HG02763 (cell line): ENCODE measurements around the gene TMEM63A.
"Not testable (repeated sequence)": the region's sequence is repeated elsewhere in the genome, so short reads cannot be mapped to it uniquely, and the experiment has no call there.

Source experiments
- ATAC-seq: cut with Tn5 transposase; IDR thresholded peaks from one replicate; pipeline ENCODE4 v1.9.1; 2021; ENCODE audit warnings: mild to moderate bottlenecking, moderate library complexity; ENCODE audit not compliant: unreplicated experiment

Gene TMEM63A

DNA sequence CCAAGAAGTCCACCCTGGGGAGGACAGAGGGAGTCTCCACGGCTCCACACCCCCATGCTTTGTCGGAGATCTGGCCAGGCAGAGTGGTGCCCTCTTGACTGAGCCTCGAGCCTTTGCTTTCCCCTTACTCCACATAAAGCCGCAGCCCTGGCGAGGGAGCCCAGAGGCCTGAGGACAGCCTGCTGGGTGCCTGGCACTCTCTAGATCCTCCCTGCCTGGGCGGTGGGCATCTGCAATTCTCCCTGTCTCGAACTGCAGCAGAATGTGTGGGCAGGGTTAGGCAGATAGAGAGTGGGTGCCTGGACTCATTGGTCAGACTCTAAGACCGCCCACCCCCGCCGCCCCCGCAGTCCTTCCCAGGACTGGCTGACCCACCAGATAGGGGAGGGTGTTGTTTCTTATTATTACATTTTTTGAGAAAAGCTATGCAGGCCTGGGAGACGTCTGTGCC, 58.3 kb downstream of the TMEM63A start:
- ATAC-seq, result no peak

DNA sequence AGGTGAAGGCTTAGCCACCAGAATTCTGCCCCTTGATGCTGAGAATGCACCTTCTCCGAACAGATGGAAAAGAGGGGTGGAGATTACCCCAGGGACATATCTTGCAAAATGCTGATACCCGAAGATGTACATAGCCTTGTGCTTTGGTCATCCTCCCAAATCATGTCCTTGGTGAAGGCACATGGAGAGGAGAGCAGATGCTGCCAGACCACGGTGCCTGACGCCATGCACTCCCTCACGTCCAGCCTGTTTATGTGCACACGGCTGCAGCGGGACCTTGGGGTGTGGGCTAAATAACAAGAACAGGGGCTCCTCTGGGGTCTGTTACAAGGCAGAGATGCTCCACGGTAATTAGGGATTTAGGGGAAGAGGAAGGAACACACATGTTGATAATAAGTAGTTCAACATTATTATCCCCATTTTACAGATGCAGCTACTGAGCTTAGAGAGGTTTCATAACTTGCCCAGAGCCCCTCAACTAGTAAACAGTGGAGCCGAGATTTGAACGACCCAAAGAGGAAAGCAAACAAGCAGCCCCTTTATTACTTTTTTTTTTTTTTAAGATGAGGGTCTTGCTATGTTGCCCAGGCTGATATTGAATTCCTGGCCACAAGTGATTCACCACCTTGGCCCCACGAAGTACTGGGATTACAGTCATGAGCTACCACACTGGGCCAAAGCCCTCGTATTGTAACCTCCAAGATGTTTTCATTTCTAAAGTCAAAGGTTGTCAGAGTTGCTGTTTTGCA, 59.4 kb downstream of the TMEM63A start:
- no peak for ATAC-seq

DNA sequence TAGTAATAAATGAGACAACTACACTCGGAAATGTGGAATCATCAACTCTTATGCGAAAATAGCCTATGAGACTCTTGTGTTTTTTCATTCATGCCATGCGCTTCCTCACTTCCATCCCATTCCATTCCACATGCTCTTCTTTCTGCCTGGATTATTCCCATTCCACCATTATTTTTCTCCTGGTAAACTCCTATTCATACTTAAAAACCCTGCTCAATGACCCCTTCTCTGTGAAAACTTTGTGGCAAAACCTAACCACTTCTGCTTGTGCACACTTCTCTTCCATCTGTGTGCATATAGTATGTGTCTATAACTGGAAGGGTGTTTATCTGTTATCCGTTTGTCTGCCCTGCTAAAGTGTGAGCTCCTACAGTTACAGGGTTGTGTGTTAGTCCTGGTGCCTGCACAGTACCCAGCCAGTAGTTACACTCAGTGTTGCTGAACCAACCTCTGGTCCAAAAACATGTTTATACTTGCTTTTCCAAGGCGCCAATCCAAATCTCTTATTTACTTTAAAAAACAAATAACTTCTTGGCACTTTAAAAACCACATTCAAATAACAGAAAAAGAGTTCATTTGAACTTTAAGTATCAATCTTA, 61.6 kb downstream of the TMEM63A start:
- no peak for ATAC-seq

DNA sequence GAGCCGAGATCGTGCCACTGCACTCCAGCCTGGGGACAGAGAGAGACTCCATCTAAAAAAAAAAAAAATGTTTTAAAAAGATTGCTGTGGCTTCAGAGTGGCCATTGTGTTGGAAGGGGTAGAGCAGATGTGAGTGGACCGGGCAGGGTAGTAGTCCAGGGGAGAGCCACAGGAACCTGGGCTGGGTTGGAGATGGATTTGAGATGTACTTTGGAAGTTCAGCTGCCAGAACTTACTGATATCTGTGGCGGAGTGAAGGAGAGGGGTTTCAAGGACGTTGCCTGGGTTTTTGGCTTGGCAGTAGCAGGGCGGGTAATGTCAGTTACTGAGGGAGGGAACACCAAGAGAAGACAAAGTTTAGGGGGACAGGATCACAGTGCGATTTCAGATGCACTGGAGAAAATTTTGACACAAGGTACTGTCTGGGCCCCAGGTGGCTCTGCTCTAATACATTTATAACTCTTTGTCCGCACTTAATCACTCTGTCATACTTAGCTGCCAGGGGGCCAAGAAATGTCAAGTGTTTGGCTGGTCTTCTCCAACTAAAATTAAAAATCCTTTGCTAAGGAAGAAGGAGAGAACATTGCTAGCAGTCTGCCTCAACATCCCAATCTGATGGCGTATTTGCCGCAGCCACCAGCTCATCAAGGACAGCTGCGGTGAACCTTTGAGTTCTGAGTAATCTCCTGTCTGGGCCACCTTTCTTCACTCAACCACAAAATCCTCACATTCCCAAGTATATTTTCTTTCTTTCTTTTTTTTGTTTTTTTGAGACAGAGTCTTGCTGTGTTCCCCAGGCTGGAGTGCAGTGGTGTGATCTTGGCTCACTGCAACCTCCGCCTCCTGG, 62.6 kb downstream of the TMEM63A start:
- no peak for ATAC-seq

DNA sequence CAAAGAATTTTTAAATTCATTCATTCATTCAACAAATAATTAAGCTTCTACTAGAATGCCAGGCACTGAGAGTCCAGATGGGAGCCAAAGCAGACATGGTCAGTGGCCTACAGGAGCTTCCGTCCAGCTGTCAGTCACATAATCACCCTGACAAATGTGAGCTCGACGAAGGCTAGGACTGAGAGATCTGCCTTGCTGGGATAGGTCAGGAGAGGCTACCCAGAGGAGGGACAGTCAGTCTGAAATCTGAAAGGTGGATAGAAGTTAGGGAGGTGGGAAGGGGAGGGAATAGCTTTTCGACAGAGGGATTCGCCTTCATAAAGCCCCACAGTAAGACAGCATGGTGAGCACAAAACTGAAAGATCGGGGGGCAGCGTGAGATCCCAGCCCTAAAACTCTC, 64.0 kb downstream of the TMEM63A start:
- no peak for ATAC-seq

DNA sequence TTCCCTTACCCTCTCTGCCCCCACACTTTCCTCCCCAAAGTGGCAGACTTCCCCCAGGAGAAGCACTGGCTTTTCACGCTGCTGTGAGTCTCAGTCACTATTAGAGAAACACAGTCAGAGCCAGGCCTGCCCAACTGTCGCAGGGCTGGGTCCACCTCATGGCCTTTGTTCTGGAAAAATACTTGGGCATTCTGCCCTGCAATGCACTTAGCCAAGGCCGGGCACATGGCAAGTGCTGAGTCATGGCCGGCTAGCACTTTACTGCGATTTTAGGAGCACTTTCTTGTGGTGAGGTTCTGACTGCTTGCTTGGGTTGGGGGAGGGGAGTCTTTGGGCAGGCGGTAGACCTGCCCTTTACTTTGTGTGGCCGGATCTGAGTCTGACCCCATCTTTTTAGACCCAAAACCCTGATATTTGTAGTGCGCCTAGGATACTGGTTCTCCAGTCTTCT, 64.5 kb downstream of the TMEM63A start:
- ATAC-seq, result no peak

DNA sequence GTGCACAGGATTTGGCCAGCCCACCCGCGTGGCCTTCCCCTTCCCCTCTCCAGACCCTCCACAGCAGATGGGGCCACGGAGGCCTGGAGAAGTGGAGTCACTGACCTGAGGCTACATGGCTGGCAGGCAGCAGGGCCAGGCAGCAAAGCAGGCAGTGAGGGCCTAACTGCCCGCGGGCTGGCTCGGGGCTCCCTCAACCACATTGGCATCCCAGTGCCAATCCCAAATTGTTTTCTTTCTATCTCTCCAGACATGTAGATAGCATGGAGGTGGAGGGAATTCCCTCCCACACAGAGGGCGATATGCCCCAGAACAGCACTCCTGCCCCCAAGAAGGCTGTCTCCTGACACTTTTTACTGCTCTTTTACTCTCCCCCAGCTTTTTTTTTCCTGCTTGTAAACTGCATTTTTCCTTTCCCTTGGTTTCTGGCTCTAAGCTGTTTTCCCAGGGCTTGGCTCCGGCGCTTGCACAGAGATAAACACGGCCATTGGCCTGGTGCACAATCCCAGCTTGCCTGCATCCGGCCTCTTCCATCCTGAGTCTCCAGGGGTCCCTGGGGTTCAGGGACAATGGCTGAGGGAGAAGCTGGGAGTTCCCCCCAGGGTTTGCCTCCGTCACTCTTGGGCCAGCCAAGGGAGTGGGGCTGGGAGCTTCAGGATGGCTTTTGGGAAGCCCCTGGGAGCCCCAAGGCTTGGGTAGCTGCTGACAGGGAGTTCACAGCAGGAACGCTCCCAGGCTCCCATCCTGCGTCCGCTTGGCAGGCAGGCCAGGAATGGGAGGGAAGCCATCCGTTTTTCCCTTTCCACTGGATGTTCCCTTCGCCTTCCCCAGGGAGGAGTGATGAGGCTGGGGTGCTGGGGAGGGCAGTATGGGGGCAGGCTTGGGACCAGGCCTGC, 65.3 kb downstream of the TMEM63A start:
- ATAC-seq, result no peak

DNA sequence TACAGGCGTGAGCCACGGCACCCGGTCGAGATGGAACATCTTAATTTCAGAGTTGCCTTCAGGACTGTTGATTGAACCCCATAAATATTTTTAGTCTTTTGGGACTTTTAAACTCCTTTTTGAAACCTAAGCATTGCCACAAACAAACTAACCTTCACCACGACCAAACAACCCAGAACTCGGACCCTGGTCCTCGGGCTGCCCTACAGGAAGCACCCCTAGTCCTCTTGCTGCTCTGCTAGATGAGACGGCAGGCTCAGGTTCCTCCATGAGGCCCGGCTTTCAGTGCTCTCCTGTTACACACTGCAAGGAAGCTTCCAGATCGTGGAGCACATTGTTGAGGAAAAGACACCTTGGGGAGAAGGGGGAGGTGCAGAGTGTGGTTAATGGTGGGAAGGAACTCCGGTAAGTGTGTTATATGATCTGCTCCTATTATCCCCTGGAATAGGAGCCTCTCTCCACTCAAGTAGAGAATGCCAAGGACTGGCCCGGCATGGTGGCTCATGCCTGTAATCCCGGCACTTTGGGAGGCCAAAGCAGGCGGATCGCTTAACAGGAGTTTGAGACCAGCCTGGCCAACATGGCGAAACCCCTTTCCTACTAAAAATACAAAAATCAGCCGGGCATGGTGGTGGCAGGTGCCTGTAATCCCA, 66.5 kb downstream of the TMEM63A start:
- no peak for ATAC-seq

DNA sequence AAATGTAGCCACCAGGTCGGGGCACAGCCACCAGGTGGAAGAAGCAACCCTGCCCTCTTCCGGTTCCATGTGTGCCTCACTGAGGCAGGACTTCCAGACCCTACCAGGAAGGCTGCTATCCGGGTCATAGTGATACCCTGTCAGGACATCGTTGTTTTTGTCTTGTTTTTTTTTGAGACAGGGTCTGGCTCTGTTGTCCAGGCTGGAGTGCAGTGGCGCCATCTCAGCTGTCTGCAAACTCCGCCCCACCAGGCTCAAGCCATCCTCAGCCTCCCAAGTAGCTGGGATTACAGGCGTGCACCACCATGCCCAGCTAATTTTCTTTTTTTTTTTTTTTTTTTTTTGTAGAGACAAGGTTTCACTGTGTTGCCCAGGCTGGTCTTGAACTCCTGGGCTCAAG, 67.1 kb downstream of the TMEM63A start:
- ATAC-seq, result not testable (repeated sequence)

DNA sequence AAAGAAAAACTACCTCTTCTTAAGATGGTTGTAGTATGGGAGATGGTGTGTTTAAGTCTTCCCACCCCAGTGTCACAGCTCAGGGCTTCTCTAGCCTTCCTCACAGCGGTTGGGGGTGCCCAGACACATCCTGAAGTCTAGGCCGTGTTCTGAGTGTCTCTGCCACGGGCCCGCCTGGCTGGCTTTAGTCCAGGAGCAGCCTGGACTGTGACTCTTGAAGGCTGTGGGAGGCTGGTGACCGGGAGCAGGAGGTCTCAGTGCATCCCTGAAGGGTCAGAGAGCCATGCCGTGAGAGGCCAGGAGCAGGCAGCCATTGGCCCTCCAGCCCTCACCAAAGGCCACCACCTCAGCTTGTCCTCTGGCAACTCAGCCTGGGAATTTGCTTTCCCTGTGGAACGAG, 67.8 kb downstream of the TMEM63A start:
- no peak for ATAC-seq

DNA sequence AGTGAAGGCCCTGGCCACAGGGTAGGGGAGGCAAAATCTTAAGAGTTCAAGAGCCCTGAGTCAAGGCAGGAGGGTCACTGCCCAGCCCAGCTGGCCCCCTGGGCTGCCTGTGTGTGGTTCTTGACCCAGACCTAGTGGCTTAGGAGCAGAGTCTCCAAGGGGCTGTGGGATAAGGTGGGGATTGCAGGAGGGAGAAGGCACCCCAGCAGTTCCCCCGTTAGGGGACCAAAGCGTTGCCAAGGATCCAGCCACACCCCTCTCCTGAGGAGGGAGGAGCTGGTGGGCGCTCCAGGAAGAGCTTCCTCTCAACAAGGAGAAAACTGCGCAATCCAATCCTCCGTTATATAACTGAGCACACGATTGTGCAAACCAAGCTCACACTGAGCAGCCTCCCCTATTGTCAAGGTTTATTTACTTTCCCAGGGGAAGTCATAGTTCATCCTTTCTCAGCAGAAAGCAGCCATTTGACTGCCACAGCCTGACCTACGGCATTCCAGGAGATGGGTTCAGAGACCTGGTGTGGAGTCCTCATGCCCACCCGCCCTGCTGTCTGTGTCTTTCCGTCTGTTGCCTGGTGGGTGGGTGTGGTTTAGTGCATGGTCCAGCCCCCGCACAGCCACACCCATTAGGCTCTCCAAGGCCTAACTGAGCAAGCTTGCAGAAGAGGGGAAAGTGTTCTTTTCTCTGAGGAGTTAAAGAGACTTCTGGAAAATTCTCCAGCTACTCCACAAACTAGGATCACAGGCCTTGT, 68.8 kb downstream of the TMEM63A start:
- no peak for ATAC-seq

DNA sequence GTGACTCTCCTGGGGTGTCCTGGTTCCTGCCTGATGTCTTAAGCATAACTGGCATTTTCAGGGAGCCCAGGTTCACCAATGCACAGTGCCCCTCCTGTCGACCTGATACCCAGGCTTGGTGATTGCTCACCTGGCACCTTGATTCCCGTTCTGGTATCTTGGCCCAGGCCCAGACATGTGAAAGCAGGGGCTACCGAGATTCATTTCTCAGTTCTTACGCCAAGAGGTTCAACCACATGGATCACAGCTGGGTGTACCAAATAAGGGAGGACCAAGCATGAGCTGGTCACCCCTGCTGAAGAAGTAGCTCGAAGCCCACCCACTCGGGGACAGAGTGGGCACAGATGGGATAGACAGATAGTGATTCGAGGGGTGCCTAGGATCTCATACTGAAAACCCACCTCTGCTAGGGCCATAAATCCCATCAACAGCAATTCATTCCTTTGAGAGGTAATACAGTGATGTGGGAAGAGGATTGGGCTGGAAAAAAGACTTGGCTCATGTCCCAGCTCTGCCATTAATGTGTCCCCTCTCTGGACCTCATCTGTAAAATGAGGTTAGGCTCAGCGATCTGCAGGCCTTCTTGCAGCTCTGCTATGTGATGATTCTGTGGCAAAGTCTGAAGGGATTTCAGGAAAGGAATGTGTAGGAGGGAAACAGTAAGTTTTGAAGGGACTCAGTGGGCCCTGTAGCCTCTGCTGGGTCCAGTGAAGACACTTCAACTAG, 69.5 kb downstream of the TMEM63A start:
- ATAC-seq, result no peak

DNA sequence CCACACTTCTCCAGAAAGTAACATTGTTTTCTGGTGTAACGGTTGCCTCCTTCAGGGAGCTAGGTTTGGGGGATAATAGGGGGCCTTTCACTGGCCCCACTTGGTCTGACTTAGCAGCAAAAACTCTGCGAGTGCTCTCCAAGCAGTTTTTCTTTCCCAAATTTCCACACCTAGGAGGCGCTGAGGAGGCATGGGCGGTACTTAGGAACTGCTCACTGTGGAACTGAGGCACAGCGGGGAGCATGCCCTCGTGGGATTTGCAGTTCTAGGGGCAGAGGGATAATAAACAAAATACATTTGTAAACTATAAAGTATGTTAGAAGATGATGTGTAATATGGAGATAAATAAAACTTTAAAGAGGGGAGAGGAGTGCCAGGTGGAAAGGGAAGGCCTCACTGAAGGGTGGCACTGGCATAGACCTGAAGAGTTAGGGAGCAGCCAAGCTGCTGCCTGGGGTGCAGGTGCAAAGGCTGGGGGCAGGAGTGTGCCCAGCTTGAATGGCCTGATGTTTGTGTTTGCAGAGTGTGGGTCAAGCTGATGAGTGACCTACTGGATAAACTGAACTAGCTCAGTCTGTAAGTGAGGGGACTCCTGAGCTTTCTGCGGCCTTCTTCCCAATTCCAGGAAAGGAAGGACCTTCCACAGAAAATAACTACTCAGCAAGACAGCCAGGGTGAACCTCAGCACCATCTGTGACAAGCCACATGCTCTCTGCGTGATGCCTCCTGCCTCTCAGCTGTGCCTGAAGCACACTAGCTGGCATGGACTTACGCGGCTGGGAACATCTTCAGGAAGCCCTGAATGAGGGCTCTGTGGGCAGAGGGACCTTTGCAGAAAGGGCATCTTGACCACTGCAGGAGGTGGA, 70.3 kb downstream of the TMEM63A start:
- no peak for ATAC-seq

DNA sequence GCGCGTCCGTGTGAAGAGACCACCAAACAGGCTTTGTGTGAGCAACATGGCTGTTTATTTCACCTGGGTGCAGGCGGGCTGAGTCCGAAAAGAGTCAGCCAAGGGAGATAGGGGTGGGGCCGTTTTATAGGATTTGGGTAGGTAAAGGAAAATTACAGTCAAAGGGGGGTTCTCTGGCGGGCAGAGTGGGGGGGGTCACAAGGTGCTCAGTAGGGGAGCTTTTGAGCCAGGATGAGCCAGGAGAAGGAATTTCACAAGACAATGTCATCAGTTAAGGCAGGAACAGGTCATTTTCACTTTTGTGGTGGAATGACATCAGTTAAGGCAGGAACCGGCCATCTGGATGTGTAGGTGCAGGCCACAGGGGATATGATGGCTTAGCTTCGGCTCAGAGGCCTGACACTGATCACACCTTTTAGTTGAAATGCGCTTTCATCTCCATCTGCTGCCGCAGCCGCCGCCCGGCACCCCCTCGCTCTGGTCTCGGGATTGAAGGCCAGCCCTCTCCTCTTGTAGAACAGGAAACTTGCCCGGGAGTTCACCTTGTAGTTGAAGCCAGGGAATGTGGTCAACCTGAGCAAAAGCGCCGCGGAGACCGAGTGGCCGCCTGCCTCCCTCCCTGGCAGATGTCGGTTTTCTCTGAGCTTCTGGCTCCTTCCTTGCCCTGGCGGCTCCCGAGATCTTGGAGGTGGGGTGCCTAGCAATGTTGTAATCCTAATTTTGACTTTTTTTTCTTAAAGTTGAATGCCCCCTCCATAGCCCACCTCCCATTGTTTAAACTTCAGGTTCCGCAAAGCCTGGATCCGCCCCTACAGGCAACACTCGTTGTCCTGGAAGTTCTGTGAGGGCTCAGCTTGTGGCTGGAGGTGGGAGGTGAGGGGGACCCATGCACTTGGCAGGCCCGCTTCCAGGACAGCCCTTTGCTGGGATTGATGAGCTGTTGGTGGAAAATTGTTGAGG, 71.3 kb downstream of the TMEM63A start:
- not testable (repeated sequence) for ATAC-seq

DNA sequence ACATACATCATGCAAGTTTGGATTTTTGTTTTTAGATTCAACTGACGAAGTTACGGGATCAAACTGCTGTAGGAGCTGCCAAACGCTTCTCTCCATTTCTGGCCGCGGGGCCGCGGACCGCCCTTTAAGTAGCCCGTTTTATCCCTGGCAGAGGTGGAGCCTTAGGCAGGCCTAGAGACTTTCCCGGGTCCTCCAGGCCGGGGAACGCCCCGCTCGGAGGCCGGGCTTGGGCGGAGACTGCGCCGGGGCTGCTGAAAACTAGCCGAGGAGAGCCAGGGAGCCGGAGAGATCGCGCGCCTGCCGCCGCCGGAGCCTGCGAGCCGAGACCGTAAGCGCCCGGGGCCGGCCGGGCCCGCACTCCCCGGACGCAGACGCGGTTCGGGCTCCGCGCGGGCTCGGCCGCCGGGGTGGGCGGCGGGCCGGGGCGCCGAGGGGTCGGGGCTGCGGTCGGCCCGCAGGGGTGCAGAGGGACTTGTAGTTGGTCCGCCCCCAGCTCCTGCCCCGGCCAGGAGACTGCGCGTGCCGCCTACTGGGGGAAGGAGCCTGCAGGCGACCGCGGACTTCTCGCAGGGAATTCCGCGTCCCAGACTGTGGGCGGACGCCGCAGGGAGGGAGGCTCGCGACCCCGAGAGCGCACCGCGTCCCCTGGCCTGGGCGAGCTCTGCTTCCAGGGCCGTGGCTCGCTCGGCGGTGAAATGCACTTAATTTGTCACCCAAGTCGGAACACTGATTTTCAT, 72.2 kb downstream of the TMEM63A start, which contains the start of gene EPHX1:
EPHX1 (plus strand) TSS at position 283 of the 737 bp plus-strand sequence. CDS start 18,606 bp downstream, outside the sequence.
- ATAC-seq, result peak; percentile 96

DNA sequence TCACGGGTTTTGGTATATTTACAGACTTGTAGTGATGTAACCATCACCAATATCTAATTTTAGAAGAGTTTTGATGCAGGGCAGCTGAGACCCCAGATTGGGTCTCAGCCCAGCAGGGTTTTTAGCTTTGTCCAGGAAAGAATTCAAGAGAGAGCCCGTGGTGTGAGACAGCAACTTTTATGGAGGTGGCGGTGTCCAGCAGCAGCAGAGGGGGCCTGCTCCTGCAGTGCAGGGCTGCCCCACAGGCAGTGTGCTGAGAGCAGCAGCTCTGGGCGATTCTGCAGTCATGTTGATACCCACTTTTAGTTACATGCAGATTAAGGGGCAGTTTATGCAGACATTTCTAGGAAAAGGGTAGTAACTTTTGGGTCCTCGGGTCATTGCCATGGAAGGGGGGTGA, 74.0 kb downstream of the TMEM63A start:
- no peak for ATAC-seq
